B cell (primary cell): ENCODE data around the gene KRTAP4-11. TPM values are rescaled to one million over a fixed set of nuclear protein-coding genes. Genes with fewer than 3 reads are reported as not detected.

Experiments
- ATAC-seq: fragments of 200-7000 bp; cut with Tn5 transposase; one replicate; pipeline ENCODE4 v1.10.0; 2021; ENCODE audit warnings: low read depth, mild to moderate bottlenecking, moderate number of reproducible peaks, moderate library complexity
- CTCF ChIA-PET: fragments of 350-600 bp; sonication (Branson Sonifier 250); formaldehyde crosslinking; loops from one replicate; lab custom pipeline; 2021; ENCODE audit warnings: antibody characterized with exemption, inconsistent platforms; lab: Charles Lee
- POLR2A ChIA-PET: fragments of 350-600 bp; sonication (Branson Sonifier 250); formaldehyde crosslinking; loops from one replicate; lab custom pipeline; 2021; ENCODE audit warnings: antibody characterized with exemption; lab: Charles Lee
- DNase-seq: peaks from one replicate; pipeline ENCODE4 v3.0.0; 2013
- H2AFZ ChIP-seq: 2 replicates; pipeline ENCODE4 v1.6.1; 2012; ENCODE audit warnings: mild to moderate bottlenecking, low read depth, low read length; ENCODE audit not compliant: insufficient read depth, poor library complexity, severe bottlenecking
- H3K27ac ChIP-seq, 2 donors: 1 replicate in 1 of 2; 2 replicates in 1 of 2; pipeline ENCODE4 v1.5.1; 2012 to 2013; ENCODE audit warnings: low read length in 2 of 2, mild to moderate bottlenecking in 2 of 2, moderate library complexity in 1 of 2
- H3K27me3 ChIP-seq, 4 experiments: fragments of 200-600 bp in 1 of 4; sonication (generic) in 1 of 4; replicated peaks in 1 of 4; 1 replicate in 2 of 4; 2 replicates in 2 of 4; pipeline versions ENCODE4 v1.6.1 to v1.7.0; 2013 to 2016; ENCODE audit warnings: low read length in 3 of 4, mild to moderate bottlenecking in 2 of 4, mixed read lengths in 1 of 4, moderate library complexity in 1 of 4; ENCODE audit not compliant: insufficient read depth in 4 of 4, control insufficient read depth in 3 of 4; ENCODE audit errors: control extremely low read depth in 1 of 4
- H3K36me3 ChIP-seq, 2 experiments: replicated peaks in 1 of 2; 1 replicate in 1 of 2; 2 replicates in 1 of 2; pipeline versions ENCODE4 v1.6.1 to v1.7.1; 2013; ENCODE audit warnings: low read length in 1 of 2; ENCODE audit not compliant: insufficient read depth in 2 of 2, control insufficient read depth in 1 of 2; ENCODE audit errors: control extremely low read depth in 1 of 2, extremely low read depth in 1 of 2
- H3K4me1 ChIP-seq, 2 donors: fragments of 200-600 bp in 1 of 2; sonication (generic) in 1 of 2; 1 replicate in 1 of 2; 2 replicates in 1 of 2; pipeline versions ENCODE4 v1.5.1 to v1.6.1; 2013 to 2017; ENCODE audit warnings: low read length in 2 of 2; ENCODE audit not compliant: control insufficient read depth in 2 of 2, insufficient read depth in 2 of 2
- H3K4me2 ChIP-seq: replicated peaks from 2 replicates; pipeline ENCODE3; 2012; ENCODE audit warnings: mild to moderate bottlenecking, low read depth, low read length; ENCODE audit not compliant: poor library complexity, severe bottlenecking
- H3K4me3 ChIP-seq, 5 experiments: fragments of 200-600 bp in 1 of 5; sonication (generic) in 1 of 5; 1 replicate in 3 of 5; 2 replicates in 2 of 5; pipeline versions ENCODE4 v1.5.1 to v1.7.0; 2011 to 2016; ENCODE audit warnings: low read length in 4 of 5, mild to moderate bottlenecking in 4 of 5, low read depth in 2 of 5, control low read depth in 1 of 5, moderate library complexity in 1 of 5; ENCODE audit not compliant: insufficient read depth in 1 of 5; ENCODE audit errors: control extremely low read depth in 1 of 5, extremely low read depth in 1 of 5
- H3K79me2 ChIP-seq: fragments of 200-600 bp; sonication (generic); one replicate; pipeline ENCODE4 v1.6.0; 2016; ENCODE audit warnings: low read length; ENCODE audit not compliant: control insufficient read depth, insufficient read depth
- H3K9ac ChIP-seq: fragments of 200-600 bp; sonication (generic); 2 replicates; pipeline ENCODE4 v1.6.1; 2017; ENCODE audit warnings: mild to moderate bottlenecking, low read length, moderate library complexity
- H3K9me3 ChIP-seq, 3 donors: one replicate each; pipeline versions ENCODE4 v1.6.1 to v1.7.1; 2013; ENCODE audit warnings: low read length in 2 of 3; ENCODE audit not compliant: control insufficient read depth in 2 of 3, insufficient read depth in 1 of 3; ENCODE audit errors: control extremely low read depth in 1 of 3
- H4K20me1 ChIP-seq: 2 replicates; pipeline ENCODE4 v1.6.0; 2012; ENCODE audit warnings: mild to moderate bottlenecking, low read length; ENCODE audit not compliant: insufficient read depth, control insufficient read depth, poor library complexity, severe bottlenecking
- H3K27ac Mint-ChIP-seq: one replicate; pipeline ENCODE4 v1.8.0; 2021; ENCODE audit warnings: mixed read lengths
- H3K27me3 Mint-ChIP-seq: one replicate; pipeline ENCODE4 v1.8.0; 2021; ENCODE audit warnings: mixed read lengths
- H3K4me1 Mint-ChIP-seq: one replicate; pipeline ENCODE4 v1.8.0; 2021; ENCODE audit warnings: mixed read lengths
- H3K4me3 Mint-ChIP-seq: one replicate; pipeline ENCODE4 v1.8.0; 2021; ENCODE audit warnings: mixed read lengths
- H3K9me3 Mint-ChIP-seq: one replicate; pipeline ENCODE4 v1.8.0; 2022; ENCODE audit warnings: mixed read lengths; ENCODE audit not compliant: insufficient read depth
- CTCF ChIP-seq: fragments of 200-600 bp; IDR thresholded peaks from one replicate; pipeline ENCODE4 v1.8.0; 2022; ENCODE audit warnings: antibody characterized with exemption, mild to moderate bottlenecking
- EZH2 ChIP-seq: IDR thresholded peaks from 2 replicates; pipeline ENCODE4 v1.6.1; 2012; ENCODE audit warnings: borderline replicate concordance, low read depth, mild to moderate bottlenecking, moderate library complexity, low read length; ENCODE audit not compliant: insufficient read depth, poor library complexity, severe bottlenecking
- WGBS: methylation state at CpG from one replicate; pipeline ENCODE4 v1.1.5; 2013; ENCODE audit warnings: missing lambda C conversion rate; ENCODE audit not compliant: insufficient coverage; 5-methylcytosine and 5-hydroxymethylcytosine counted together
- intact Hi-C: fragments of 100-400 bp; cut with micrococcal nuclease; formaldehyde crosslinking; loops from one replicate; pipeline ENCODE4 v1.10.0; 2022
- polyA plus RNA-seq: library from polyadenylated mRNA; depleted of rRNA; stranded (reverse); fragments of >200 nt; gene quantifications from 2 replicates; pipeline ENCODE4 v1.2.3, GENCODE V29; 2012
- total RNA-seq, 2 donors: library from RNA; stranded (reverse); fragments of 120-200 nt in 1 of 2; gene quantifications; 1 replicate in 1 of 2; 2 replicates in 1 of 2; pipeline versions ENCODE4 v1.2.3 to v1.2.4, GENCODE V29; 2013 to 2022

Gene KRTAP4-11
- total and polyA plus RNA-seq, 2 donors (not counting 1 experiment from before 2014, with no cell fraction given), result not detected

GRCh38 chr17:41073676-41074075 is 44.5 kb downstream of the KRTAP4-11 start:
- ATAC-seq (no peak), DNase-seq (no peak)
- Histone ChIP-seq H3K4me1 (no peaks in the 10 kb centered on the region), H3K27me3 (peaks cover 0 to 3% (median 0%) of the 10 kb centered on the region in 4 experiments), H3K79me2 (no peaks in the 10 kb centered on the region), H3K36me3 (no peaks in the 10 kb centered on the region), H3K27ac (no peak overlapping the region), H3K4me3 (no peak overlapping the region), H3K4me2 (no peak overlapping the region), H2AFZ (no peak overlapping the region), H4K20me1 (no peaks in the 10 kb centered on the region), H3K9me3 (no peaks in the 10 kb centered on the region), H3K9ac (no peak overlapping the region)
- WGBS, result no CpG with 5 or more reads among the region's 2 CpGs
- Mint-ChIP-seq H3K9me3 (no peaks in the 10 kb centered on the region), H3K27ac (no peak overlapping the region), H3K27me3 (peaks cover 29% of the 10 kb centered on the region), H3K4me1 (no peaks in the 10 kb centered on the region), H3K4me3 (no peak overlapping the region)
- TF ChIP-seq EZH2 (no peak), CTCF (no peak)
- ChIA-PET CTCF (no interaction called here), POLR2A (no interaction called here)
- intact Hi-C loops, result no loop called here

GRCh38 chr17:41071606-41072360 is 46.4 kb downstream of the KRTAP4-11 start:
- CTCF ChIA-PET, result interaction anchor here (1.4 kb wide), 1 partner anchor 108 kb away, joined by 3 read pairs; no protein-coding TSS in a partner anchor

More at GRCh38 chr17:41071606-41072360, 46.4 kb downstream of the KRTAP4-11 start:
- Histone ChIP-seq H3K27me3 (peaks cover 0 to 3% (median 0%) of the 10 kb centered on the region in 4 experiments), H3K27ac (no peak overlapping the region), H2AFZ (no peak overlapping the region), H3K4me3 (no peak overlapping the region), H3K4me1 (no peaks in the 10 kb centered on the region), H3K9ac (no peak overlapping the region), H3K9me3 (no peaks in the 10 kb centered on the region), H3K4me2 (no peak overlapping the region), H3K79me2 (no peaks in the 10 kb centered on the region), H4K20me1 (no peaks in the 10 kb centered on the region), H3K36me3 (no peaks in the 10 kb centered on the region)
- intact Hi-C loops, result no loop called here
- Mint-ChIP-seq H3K4me1 (no peaks in the 10 kb centered on the region), H3K4me3 (no peak overlapping the region), H3K9me3 (no peaks in the 10 kb centered on the region), H3K27me3 (peaks cover 19% of the 10 kb centered on the region), H3K27ac (no peak overlapping the region)
- POLR2A ChIA-PET, result no interaction called here
- TF ChIP-seq EZH2, result no peak
- TF ChIP-seq CTCF, result no peak
- 91% methylated on average over 5 of the region's 5 CpGs for WGBS
- DNase-seq (no peak), ATAC-seq (no peak)
